Activated T-cell treated with anti-CD3 and anti-CD28 coated beads for 1 hour (primary cell): Measurements from ENCODE around the gene C19orf38.
"Not testable (repeated sequence)": the region's sequence is repeated elsewhere in the genome, so short reads cannot be mapped to it uniquely, and the experiment has no call there.

ENCODE experiments used
- DNase-seq: peaks from one replicate; pipeline ENCODE4 v3.0.0-alpha.2; 2020; ENCODE audit warnings: low read depth

C19orf38 gene

GRCh38 chr19:10876459-10877240 lies 28.4 kb downstream of the C19orf38 start:
- DNase-seq: no peak

DNA sequence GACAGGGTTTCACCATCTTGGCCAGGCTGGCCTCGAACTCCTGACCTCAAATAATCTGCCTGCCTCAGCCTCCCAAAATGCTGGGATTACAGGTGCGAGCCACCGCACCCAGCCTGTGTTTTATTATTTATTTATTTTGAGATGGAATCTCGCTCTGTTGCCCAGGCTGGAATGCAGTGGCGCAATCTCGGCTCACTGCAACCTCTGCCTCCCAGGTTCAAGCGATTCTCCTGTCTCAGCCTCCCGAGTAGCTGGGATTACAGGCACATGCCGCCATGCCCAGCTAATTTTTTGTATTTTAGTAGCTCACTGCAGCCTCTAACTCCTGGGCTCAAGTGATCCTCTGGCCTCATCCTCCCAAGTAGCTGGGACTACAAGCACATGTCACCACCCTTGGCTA lies 29.4 kb downstream of the C19orf38 start:
- DNase-seq: not testable (repeated sequence)

- no peak for DNase-seq
Measured at GRCh38 chr19:10878253-10878652, 30.0 kb downstream of the C19orf38 start.

DNA sequence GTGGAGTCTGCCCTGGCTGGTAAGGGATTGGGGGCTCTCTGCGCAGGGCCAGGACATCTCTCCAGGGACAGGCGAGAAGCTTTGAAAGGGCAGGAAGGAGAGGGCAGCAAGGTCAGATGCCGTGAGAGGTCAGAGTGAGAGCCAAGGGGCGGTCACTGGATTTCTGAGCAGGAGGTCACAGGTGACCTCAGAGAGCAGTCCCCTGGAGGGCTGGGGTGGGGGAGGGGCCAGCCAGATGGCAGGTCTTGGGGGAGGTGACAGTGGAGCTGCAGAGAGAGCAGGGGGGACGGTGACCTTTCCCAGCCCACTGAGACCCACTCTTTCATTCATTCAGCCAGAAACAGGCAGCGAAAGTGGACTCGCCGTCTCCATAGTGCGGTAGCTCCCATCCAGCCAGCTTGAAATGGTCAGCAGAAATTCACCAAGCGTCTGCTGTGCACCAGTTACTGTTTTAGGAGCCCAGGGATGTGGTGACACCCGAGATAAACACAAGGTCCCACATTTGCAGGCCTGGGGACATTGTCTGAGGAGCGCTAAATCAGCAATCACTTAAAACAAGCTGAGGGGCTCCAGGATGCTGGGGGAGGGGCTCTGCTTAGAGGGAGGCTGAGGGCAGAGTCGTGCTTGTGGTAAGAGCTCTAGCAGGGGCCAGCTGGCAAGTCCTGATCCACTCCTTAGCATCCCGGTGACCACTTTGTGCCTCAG lies 33.3 kb downstream of the C19orf38 start:
- no peak for DNase-seq

DNA sequence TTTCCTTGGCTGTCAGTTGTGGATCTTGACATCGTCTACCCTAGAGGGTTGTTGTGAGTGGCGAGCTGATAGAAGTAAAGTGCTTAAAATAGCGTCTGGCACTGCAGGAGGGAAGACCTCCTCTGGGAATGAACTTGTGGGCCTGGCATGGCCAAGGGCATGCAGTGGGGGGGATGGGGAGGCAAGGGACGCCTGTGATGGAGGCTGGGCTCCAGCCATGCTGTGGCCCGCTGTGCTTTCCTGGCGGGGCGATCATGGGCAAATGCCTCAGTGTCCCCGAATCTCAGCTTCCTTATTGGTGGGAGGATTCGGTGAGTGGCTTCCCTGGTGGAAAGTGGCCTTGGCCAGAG lies 33.9 kb downstream of the C19orf38 start:
- no peak for DNase-seq

DNA sequence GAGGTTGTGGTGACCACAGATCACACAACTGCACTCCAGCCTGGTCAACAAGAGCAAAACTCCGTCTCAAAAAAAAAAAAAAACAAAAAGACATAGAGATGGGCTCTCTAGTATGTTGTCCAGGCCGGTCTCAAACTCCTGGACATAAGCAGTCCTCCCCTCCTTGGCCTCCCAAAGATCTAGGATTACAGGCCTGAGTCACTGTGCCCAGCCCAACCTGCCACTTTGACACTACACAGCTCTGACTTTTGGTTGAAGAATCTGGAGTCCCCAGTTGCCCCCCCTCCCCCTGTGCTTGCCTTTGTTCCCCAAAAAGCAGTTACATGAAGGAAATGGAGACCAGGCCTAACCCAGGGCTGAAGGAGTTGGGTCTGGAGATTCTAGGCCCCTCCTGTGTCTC lies 36.1 kb downstream of the C19orf38 start:
- DNase-seq: no peak

GRCh38 chr19:10885201-10886169 lies 37.3 kb downstream of the C19orf38 start:
- DNase-seq: no peak

DNA sequence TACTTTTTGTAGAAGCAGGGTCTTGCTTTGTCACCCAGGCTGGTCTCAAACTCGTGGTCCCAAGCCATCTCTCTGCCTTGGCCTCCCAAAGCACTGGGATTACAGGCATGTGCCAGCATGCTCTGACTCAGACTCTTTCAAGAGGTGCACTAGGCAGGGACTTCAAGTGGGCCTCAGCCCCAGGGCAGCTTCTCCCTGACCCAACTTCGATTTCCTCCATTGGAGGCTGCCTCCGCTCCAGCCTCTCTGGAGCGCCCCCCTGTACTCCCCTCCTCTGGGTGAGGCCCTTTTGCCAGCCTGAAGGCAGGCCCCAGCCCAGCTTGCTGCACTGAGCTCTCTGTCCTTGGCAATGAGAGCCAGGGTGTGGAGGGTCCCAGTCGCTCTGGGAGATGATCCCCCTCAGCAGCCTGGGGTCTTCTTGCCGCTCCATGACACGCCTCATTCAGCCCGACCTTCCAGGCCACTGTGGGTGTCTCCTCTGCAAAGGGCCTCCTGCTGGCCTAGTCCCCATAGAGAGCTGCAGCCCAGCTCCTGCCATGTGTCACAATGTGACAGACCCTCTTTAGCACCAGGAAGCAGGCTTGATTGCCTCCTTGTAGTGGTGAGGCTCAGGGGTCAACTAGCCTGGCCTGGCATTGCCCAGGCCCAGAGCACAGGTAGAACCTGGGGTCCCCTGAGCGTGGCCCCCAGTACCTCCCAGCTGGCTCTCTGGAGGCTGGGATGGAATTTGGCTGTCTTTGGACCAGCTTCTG lies 39.6 kb downstream of the C19orf38 start:
- DNase-seq: no peak

GRCh38 chr19:10888421-10888866 lies 40.2 kb downstream of the C19orf38 start:
- no peak for DNase-seq

DNA sequence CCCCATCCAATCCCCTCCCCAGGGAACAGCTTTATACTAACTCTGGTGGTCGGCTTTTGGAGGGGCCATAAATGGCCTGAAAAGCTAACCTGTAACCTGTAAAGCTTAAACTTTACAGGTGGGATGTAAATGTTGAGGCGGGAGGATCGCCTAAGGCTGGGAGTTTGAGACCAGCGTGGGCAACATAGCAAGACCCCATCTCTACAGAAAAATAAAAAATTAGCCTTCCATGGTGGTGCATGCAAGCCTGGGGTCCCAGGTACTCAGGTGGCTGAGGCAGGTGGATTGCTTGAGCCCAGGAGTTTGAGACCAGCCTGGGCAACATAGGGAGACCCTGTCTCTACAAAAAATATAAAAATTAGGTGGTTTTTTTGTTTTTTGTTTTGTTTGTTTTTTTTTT lies 41.7 kb downstream of the C19orf38 start:
- DNase-seq: no peak

DNA sequence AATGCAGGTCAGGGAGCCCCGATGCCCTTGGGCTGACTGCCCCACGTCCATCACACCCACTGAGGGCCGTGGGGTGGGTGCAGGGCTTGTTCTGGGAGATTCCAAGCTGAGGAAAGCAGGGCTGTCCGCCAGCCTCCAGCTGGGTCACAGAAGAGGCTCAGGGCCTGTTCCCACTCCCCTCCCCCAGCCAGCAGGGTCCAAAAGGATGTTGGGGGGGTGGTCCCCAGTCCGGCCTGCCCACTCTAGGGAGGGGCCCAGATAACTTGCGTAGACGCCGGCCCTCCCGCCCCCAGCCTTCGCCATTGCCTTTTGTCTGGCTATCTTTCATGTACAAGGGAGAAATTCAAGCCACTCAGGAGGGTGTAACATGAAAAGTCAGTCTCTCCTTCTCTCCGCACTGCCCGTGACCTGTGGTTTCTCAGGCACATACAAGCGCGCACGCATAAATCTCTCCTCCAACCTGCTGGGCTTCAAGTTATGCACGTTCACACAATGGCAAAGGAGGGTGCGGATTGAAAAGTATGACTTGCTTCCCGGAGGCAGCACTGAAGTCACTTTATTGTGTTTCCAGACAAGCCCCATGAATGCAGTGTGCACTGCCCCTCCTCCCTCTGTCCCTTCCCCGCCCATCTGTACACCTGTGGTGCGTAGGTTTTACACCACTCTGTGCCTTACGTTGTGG lies 43.3 kb downstream of the C19orf38 start:
- no peak for DNase-seq

DNA sequence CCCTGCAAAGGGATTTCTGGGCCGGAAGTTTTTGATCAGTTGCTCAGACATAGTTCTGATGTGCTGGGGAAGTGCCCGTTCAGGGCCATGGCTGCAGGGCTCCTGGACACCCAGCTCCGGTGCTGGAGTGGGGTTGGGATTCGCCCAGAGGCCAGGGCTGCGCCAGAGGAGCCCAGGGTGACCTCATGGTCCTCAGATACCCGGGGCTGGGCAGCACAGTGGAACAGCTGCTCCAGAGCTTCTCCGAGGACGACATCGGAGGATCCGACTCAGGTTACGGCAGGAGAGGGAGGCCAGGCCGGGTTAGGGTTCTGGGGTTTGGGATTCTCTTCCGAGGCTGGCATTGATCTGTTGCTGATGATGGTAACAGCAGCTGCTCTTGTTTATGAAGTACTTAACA lies 44.0 kb downstream of the C19orf38 start:
- no peak for DNase-seq

DNA sequence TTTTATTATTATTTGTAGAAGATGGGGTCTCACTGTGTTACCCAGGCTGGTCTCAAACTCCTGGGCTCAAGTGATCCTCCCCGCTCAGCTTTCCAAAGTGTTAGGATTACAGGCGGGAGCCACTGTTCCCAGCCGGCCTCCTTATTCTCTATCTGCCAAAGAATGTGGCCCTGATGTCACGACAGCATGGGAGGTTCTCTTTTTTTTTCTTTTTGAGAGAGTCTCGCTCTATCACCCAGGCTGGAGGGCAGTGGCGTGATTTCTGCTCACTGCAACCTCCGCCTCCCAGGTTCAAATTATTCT lies 46.6 kb downstream of the C19orf38 start:
- DNase-seq: no peak

DNA sequence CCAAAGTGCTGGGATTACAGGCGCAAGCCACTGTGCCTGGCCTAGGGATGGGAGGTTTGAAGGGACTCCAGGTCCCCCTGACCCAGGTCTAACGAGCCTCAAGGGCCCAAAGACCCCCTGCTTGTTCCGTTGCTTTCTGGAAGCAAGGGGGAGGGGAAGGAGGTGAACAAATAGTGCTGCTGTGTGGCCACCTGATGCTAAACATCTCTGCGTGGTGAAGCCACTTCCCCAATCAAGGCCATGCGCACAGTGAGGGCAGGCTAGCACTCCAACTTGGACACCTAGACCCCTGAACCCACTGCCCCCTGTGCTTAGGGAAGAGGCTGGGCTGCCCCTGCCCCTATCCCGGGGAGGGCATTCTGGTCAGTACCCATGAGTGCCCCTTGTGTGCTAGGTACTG lies 47.1 kb downstream of the C19orf38 start:
- no peak for DNase-seq

GRCh38 chr19:10895920-10896319 lies 47.7 kb downstream of the C19orf38 start:
- DNase-seq: no peak

DNA sequence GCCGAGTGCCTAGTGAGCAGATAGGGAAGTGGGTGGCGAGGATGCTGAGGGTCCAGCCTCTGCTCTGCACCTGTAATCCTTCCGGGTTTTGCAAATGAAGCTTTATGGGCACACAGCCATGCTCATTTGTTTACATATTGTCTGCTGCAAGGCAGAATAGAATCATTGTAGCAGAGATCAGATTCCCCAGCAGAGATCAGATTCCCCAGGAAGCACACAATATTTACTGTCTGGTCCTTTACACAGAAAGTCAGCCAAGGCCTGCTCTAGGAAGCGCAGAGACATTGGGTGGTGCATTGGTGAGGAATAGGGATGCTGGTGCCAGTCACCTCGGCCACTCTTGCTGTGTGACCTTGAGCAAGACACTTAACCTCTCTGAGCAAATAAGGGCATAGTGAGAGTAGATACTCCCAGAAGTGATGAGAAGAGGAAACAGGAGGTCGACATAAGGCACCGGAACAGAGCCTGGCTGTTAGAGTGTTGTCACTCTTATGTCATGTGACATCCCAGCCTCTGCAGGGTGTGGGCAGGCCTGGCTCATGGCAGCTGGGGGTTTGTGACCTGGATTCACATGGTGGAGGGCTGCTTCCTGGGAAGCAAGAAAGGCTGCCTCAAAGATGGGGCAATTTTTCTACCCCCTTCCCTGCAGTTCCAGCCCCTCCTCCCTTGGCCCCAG lies 48.8 kb downstream of the C19orf38 start:
- DNase-seq: no peak

- no peak for DNase-seq
Measured at GRCh38 chr19:10898633-10899032, 50.4 kb downstream of the C19orf38 start.

- DNase-seq: no peak
Measured at GRCh38 chr19:10899151-10899653, 51.0 kb downstream of the C19orf38 start.

DNA sequence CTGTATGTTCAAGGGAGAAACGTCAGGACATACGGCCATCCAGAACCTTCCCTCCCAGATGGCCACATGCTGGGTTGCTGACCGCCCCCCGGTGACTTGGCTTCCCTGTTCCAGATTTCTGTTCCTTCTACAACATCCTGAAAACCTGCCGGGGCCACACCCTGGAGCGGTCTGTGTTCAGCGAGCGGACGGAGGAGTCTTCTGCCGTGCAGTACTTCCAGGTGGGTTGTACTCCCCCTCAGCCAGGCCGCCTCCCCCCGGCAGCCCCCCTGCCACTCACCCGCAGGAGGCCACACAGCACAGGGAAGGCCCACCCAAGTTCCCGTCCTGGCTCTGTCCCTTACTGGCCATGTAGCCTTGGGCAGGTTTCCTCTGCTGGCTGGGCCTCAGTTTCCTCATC lies 59.7 kb downstream of the C19orf38 start:
- DNase-seq: no peak

GRCh38 chr19:10908380-10908960 lies 60.3 kb downstream of the C19orf38 start:
- no peak for DNase-seq
